Fibroblast of gingiva (primary cell): Measurements from ENCODE around the gene WWOX.

Source experiments
- DNase-seq: peaks from one replicate; pipeline ENCODE4 v3.0.0-alpha.2; 2011; ENCODE audit warnings: low read depth

The WWOX gene

DNA sequence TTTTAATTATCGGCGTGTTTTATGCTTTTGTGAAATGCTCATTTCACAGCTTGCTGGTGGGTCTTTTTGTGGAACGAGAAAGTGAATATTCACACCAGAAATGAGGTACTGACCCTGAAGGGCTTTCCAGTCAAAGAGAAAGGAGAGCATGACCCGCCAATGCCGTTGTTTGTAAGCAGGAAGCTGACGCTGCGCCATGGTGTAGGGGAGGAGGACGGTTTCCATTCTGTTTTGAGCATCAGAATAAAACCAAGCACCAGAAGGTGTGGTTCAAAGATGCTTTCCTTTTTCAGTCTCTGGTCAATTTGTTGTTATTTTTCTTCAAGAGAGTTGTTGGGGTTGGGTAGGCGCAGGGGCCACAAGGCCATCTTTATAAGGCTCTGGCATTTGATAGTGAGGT, 669.3 kb downstream of the WWOX start:
- no peak for DNase-seq

- no peak for DNase-seq
Observed at GRCh38 chr16:78770353-78771091, 671.1 kb downstream of the WWOX start.

- no peak for DNase-seq
Observed at GRCh38 chr16:78773291-78773702, 673.8 kb downstream of the WWOX start.

GRCh38 chr16:78773706-78774105, 674.3 kb downstream of the WWOX start:
- no peak for DNase-seq

GRCh38 chr16:78775161-78775561, 675.7 kb downstream of the WWOX start:
- no peak for DNase-seq

GRCh38 chr16:78778101-78779004, 678.9 kb downstream of the WWOX start:
- DNase-seq, result no peak

- DNase-seq, result no peak
Observed at GRCh38 chr16:78780808-78781207, 681.4 kb downstream of the WWOX start.

GRCh38 chr16:78782572-78782971, 683.1 kb downstream of the WWOX start:
- DNase-seq, result no peak

DNA sequence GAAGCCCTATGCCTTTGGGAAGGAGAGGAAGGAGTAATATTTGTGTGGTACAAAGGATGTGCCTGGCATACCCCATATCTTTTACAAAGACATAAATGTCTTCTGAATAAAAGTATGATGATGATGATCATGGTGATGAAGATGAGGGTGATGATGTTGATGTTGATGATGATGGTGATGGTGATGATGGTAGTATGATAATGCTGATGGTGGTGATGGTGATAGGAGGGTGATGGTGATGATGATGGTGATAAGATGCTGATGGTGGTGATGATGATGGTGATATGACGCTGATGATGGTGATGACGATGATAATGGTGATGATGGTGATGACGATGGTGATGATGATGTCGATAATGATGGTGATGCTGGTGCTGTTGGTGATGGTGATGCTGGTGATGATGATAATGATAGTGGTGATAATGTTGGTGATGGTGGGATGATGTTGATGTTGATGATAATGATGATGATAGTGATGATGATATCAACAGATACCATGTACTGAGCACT, 684.2 kb downstream of the WWOX start:
- no peak for DNase-seq

- no peak for DNase-seq
Observed at GRCh38 chr16:78784771-78785170, 685.3 kb downstream of the WWOX start.

GRCh38 chr16:78785218-78785617, 685.8 kb downstream of the WWOX start:
- DNase-seq, result no peak

DNA sequence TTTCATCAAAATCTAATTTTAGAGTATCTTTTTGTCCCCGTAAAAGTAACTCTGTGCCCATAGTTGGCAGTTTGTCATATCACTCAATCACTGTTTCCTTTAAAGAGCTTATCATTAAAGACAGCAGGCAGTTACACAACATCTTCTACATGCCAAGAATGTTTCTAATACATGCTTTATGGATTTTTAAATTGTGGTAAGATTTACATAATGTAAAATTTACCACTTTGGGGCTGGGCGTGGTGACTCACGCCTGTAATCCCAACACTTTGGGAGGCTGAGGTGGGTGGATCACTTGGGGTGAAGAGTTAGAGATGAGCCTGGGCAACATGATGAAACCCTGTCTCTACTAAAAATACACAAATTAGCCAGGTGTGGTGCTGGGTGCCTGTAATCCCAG, 687.2 kb downstream of the WWOX start:
- DNase-seq, result no peak

GRCh38 chr16:78788276-78788675, 688.8 kb downstream of the WWOX start:
- DNase-seq, result no peak

DNA sequence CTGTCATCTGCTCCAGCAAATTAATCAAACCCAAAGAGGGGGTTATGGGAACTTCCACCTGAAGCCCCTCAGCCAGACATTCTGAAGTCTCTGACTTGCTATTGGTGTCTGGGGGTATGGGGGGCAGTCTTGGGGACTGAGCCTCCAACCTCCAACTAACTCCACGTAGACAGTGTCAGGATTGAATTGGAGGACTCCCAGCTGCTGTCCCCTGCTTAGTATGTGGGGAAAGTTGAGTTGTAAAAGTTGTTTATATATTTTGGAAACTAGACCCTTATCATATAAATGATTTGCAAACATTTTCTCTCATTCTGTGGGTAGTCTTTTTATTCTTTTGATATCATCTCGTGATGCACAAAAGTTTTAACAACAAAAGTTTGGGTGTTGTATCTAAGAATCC, 689.2 kb downstream of the WWOX start:
- DNase-seq, result no peak

- no peak for DNase-seq
Observed at GRCh38 chr16:78789561-78789960, 690.1 kb downstream of the WWOX start.

- DNase-seq, result no peak
Observed at GRCh38 chr16:78791011-78791410, 691.6 kb downstream of the WWOX start.

GRCh38 chr16:78791926-78792325, 692.5 kb downstream of the WWOX start:
- DNase-seq, result no peak

GRCh38 chr16:78792952-78793351, 693.5 kb downstream of the WWOX start:
- DNase-seq, result no peak

DNA sequence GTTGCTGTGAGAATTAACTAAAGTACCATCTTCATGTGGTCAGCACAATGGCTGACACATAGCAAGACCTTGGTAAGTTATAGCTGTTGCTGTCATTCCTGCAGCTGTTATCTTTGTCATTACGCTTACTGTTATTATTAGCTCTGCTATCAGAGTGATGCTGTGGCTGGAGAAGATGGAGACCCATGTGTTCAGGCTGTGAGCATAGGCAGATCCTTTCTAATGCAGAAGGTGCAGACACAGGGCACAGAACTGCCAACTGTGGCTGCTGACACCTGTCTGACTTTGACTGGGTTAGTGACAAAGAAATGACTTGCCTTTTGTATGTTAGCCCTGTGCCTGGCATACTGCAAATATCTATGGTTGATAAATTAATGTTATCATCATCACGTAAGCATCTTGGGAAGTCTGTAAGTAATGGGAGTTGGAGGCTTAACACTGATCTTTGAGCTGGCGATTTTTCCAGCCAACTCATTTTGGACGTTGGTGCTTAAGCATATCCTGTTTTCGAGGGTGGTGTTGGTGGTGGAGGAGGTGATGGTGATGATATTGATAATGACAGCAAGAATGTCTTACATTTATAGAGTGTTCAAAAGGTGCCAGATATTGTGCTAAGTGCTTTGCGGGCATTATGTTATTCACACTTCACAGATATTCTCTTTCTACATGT, 695.3 kb downstream of the WWOX start:
- no peak for DNase-seq

GRCh38 chr16:78795433-78795832, 696.0 kb downstream of the WWOX start:
- DNase-seq, result no peak

DNA sequence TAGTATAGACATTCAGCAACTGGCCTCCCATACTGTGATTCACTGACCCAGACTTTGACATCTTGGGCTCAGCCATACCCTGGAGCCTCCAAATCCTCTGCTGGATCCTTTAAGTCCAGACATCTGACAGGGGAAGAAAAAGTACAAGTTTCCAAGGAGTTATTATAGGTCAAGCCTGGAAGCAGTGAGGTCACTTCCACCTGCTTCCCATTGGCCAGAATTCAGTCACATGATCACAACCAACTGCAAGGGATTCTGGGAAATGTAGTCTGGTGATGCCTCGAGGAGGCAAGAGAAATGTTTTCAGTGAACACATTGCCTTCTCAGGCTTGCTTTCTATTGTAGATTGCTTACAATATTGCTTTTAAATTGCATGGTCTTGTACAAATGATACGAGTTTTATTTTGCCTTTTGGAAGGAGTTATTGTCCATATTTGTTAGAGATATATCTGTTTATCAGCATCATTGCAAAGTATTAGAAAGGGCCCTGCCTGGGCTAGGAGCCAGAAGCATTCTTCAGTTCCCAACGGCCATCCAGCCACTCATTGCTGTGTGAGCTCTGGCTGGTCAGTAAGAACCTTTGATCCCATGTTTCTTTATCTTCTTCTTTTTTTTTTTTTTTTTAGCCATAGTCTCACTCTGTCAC, 696.9 kb downstream of the WWOX start:
- no peak for DNase-seq

DNA sequence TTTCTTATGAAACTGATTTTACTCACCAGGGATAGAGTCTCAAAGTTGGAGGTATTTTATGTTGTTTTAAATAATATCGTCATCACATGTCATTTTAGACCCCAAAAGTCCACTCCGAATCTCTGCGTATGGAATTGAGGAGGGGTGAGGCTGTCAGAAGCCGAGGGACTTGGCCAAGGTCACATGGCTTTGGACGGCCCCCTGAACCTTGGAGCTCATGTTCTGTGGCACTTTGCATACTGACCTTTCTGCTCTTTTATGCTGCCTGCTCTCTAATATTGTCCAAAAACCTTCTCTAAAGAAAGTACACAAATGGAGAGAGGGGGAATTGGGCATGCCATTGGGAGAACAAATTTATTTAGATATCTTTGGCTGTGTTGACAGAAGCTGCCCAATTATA, 700.0 kb downstream of the WWOX start:
- DNase-seq, result no peak
